ENCODE data around the gene SLC29A4. TPM values are rescaled to one million over a fixed set of nuclear protein-coding genes. Genes with fewer than 3 reads are reported as not detected.
"Not testable (repeated sequence)": the region's sequence is repeated elsewhere in the genome, so short reads cannot be mapped to it uniquely, and the experiment has no call there.

SLC29A4 gene
- polyA plus RNA-seq, 3 donors = 0.21 to 0.29 (median 0.26) TPM

- H3K79me2 ChIP-seq (ENCODE audit: insufficient read depth, low read length) = no peaks in the 10 kb centered on the region
- no peak overlapping the region for H2AFZ ChIP-seq (ENCODE audit: insufficient read depth, low read depth, low read length, poor library complexity, severe bottlenecking)
- intact Hi-C loops (cut with micrococcal nuclease) = no loop called here
- no peak for DNase-seq
- no peak overlapping the region for H3K4me3 ChIP-seq (replicated peaks in 1 of 3; ENCODE audit: low read depth in 2 of 3, low read length in 3 of 3)
- peaks cover 2 to 4% of the 10 kb centered on the region in 2 donors for H3K9me3 ChIP-seq (replicated peaks in 1 of 2; ENCODE audit: control insufficient read depth in 1 of 2, insufficient read depth in 1 of 2, low read length in 2 of 2)
- H4K20me1 ChIP-seq (ENCODE audit: insufficient read depth, low read length) = no peaks in the 10 kb centered on the region
- WGBS (ENCODE audit: insufficient coverage) = 94% methylated on average over 7 of the region's 7 CpGs
- Mint-ChIP-seq H3K27me3 (ENCODE audit: low read depth in 3 of 3) (peaks cover 5 to 21% (median 11%) of the 10 kb centered on the region in 3 donors), H3K27ac (no peak overlapping the region), H3K9me3 (peaks cover under 1 to 11% (median 5%) of the 10 kb centered on the region in 7 donors), H3K36me3 (peaks cover 0 to 1% of the 10 kb centered on the region in 2 donors), H3K4me3 (no peak overlapping the region), H3K4me1 (no peaks in the 10 kb centered on the region)
- H3K27me3 ChIP-seq (ENCODE audit: control insufficient read depth in 2 of 2, insufficient read depth in 2 of 2, low read length in 2 of 2) = peaks cover 0 to 7% of the 10 kb centered on the region in 2 donors
- TF ChIP-seq CTCF (IDR thresholded peaks at IDR 0.05) = no peak
- no peaks in the 10 kb centered on the region for H3K4me1 ChIP-seq (ENCODE audit: control insufficient read depth in 1 of 2, insufficient read depth in 2 of 2, low read length in 2 of 2)
- H3K27ac ChIP-seq (ENCODE audit: low read depth in 1 of 2, low read length in 2 of 2) = no peak overlapping the region
- no peak overlapping the region for H3K9ac ChIP-seq (ENCODE audit: insufficient read depth, low read length, poor library complexity, severe bottlenecking)
- H3K36me3 ChIP-seq (replicated peaks in 1 of 2; ENCODE audit: control insufficient read depth in 1 of 2, insufficient read depth in 2 of 2, low read length in 2 of 2) = no peaks in the 10 kb centered on the region
- H3K4me2 ChIP-seq (replicated peaks; ENCODE audit: extremely low read depth, low read length, poor library complexity, severe bottlenecking) = no peak overlapping the region
Observed at GRCh38 chr7:5289355-5289754, 6.6 kb downstream of the SLC29A4 start.

DNA sequence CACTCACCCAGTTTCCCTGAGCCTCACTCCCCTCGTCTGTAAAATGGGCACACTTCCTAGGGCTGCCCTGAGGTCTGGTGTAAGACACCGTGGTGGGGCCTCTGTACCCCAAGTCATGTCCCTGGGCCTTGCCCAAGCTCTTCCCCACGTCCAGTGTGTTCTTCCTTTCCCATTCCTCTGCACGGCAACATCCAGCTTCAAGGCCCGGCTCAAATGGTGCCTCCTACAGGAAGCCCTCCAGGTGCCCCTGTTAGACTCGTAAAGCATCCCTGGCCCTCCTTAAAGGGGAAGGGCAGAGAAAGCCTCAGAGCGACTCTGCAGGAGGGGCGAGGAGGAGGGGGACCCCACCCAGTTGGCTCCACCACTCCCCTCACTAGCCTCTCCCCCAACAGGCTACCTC, 8.6 kb downstream of the SLC29A4 start:
- Histone ChIP-seq H3K4me3 (replicated peaks in 1 of 3; ENCODE audit: low read depth in 2 of 3, low read length in 3 of 3) (no peak overlapping the region), H4K20me1 (ENCODE audit: insufficient read depth, low read length) (no peaks in the 10 kb centered on the region), H3K27me3 (ENCODE audit: control insufficient read depth in 2 of 2, insufficient read depth in 2 of 2, low read length in 2 of 2) (peaks cover 0 to 15% of the 10 kb centered on the region in 2 donors), H2AFZ (ENCODE audit: insufficient read depth, low read depth, low read length, poor library complexity, severe bottlenecking) (no peak overlapping the region), H3K27ac (ENCODE audit: low read depth in 1 of 2, low read length in 2 of 2) (no peak overlapping the region), H3K36me3 (replicated peaks in 1 of 2; ENCODE audit: control insufficient read depth in 1 of 2, insufficient read depth in 2 of 2, low read length in 2 of 2) (no peaks in the 10 kb centered on the region), H3K4me2 (replicated peaks; ENCODE audit: extremely low read depth, low read length, poor library complexity, severe bottlenecking) (no peak overlapping the region), H3K4me1 (ENCODE audit: control insufficient read depth in 1 of 2, insufficient read depth in 2 of 2, low read length in 2 of 2) (peaks cover 2 to 7% of the 10 kb centered on the region in 2 donors), H3K9ac (ENCODE audit: insufficient read depth, low read length, poor library complexity, severe bottlenecking) (no peak overlapping the region), H3K9me3 (replicated peaks in 1 of 2; ENCODE audit: control insufficient read depth in 1 of 2, insufficient read depth in 1 of 2, low read length in 2 of 2) (peaks cover 11 to 15% of the 10 kb centered on the region in 2 donors), H3K79me2 (ENCODE audit: insufficient read depth, low read length) (no peaks in the 10 kb centered on the region)
- no peak for DNase-seq
- intact Hi-C loops (cut with micrococcal nuclease) = no loop called here
- peaks cover 8 to 23% (median 14%) of the 10 kb centered on the region in 7 donors for H3K9me3 Mint-ChIP-seq
- no peak overlapping the region for H3K4me3 Mint-ChIP-seq
- H3K36me3 Mint-ChIP-seq = peaks cover 0 to 3% of the 10 kb centered on the region in 2 donors
- no peak overlapping the region for H3K27ac Mint-ChIP-seq
- 92% methylated on average over 8 of the region's 8 CpGs for WGBS (ENCODE audit: insufficient coverage)
- H3K4me1 Mint-ChIP-seq = peaks cover 4% of the 10 kb centered on the region
- no peak for TF ChIP-seq CTCF (IDR thresholded peaks at IDR 0.05)
- peaks cover 19 to 27% (median 21%) of the 10 kb centered on the region in 3 donors for H3K27me3 Mint-ChIP-seq (ENCODE audit: low read depth in 3 of 3)

DNA sequence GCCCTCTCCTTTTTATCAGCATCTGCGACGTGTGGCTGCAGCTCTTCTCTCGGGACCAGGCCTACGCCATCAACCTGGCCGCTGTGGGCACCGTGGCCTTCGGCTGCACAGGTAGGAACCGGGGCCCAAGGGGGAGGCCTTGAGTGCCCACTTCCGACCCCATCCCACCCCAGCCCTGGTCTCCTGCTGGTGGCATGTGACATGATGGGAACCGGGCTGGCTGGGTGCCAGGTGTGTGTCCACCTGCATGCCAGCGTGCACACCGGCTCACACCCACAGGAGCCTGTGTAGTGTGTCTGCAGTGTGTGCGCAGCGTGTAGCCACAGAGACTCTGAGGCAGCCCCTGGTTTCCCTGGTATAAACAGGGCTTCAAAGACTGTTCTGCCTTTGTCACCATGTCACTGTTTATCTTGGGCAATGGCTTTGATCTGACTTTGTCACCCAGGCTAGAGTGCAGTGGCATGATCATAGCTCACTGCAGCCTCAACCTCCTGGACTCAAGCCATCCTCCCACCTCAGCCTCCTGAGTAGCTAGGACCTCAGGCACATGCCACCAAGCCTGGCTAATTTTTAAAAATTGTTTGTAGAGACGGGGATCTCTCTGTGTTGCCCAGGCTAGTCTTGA, 9.1 kb downstream of the SLC29A4 start:
- H3K4me3 ChIP-seq (replicated peaks in 1 of 3; ENCODE audit: low read depth in 2 of 3, low read length in 3 of 3); H3K4me1 ChIP-seq (ENCODE audit: control insufficient read depth in 1 of 2, insufficient read depth in 2 of 2, low read length in 2 of 2); H4K20me1 ChIP-seq (ENCODE audit: insufficient read depth, low read length); DNase-seq; H2AFZ ChIP-seq (ENCODE audit: insufficient read depth, low read depth, low read length, poor library complexity, severe bottlenecking); H3K4me1 Mint-ChIP-seq; H3K79me2 ChIP-seq (ENCODE audit: insufficient read depth, low read length); H3K27ac ChIP-seq (ENCODE audit: low read depth in 1 of 2, low read length in 2 of 2); H3K4me2 ChIP-seq (replicated peaks; ENCODE audit: extremely low read depth, low read length, poor library complexity, severe bottlenecking); H3K36me3 Mint-ChIP-seq; H3K9ac ChIP-seq (ENCODE audit: insufficient read depth, low read length, poor library complexity, severe bottlenecking); H3K36me3 ChIP-seq (replicated peaks in 1 of 2; ENCODE audit: control insufficient read depth in 1 of 2, insufficient read depth in 2 of 2, low read length in 2 of 2); H3K4me3 Mint-ChIP-seq; H3K27ac Mint-ChIP-seq; intact Hi-C loops (cut with micrococcal nuclease): not testable (repeated sequence)
- WGBS (ENCODE audit: insufficient coverage) = 96% methylated on average over 7 of the region's 15 CpGs
- H3K9me3 ChIP-seq (replicated peaks in 1 of 2; ENCODE audit: control insufficient read depth in 1 of 2, insufficient read depth in 1 of 2, low read length in 2 of 2) = peaks cover 11 to 15% of the 10 kb centered on the region in 2 donors
- Mint-ChIP-seq H3K27me3 (ENCODE audit: low read depth in 3 of 3) (peaks cover 23 to 27% (median 23%) of the 10 kb centered on the region in 3 donors), H3K9me3 (peaks cover 8 to 25% (median 15%) of the 10 kb centered on the region in 7 donors)
- peaks cover 0 to 16% of the 10 kb centered on the region in 2 donors for H3K27me3 ChIP-seq (ENCODE audit: control insufficient read depth in 2 of 2, insufficient read depth in 2 of 2, low read length in 2 of 2)
